OCI-LY7 (cell line): Measurements from ENCODE around the gene FHL1. TPM values are rescaled to one million over a fixed set of nuclear protein-coding genes. Genes with fewer than 3 reads are reported as not detected.

Experiments used
- BruUV-seq: library from RNA; stranded (reverse); fragments of 400-500 nt; replicated peaks from 2 replicates; lab custom pipeline; 2021; lab: Mats Ljungman, UMichigan
- CTCF ChIA-PET: fragments of 300-600 bp; sonication (Branson Sonifier 250); formaldehyde crosslinking; loops from one replicate; lab custom pipeline; 2022; ENCODE audit warnings: antibody characterized with exemption; ENCODE audit not compliant: unreplicated experiment; lab: Charles Lee
- POLR2A ChIA-PET: fragments of 300-600 bp; sonication (Branson Sonifier 250); formaldehyde crosslinking; loops from one replicate; lab custom pipeline; 2022; ENCODE audit warnings: antibody characterized with exemption; lab: Charles Lee
- DNase-seq: peaks from one replicate; pipeline ENCODE4 v3.0.0-alpha.2; 2015; ENCODE audit warnings: low spot score
- H2AFZ ChIP-seq: fragments of 200-600 bp; sonication (generic), shearing (Covaris generic); 2 replicates; pipeline ENCODE4 v1.6.1; 2014; ENCODE audit warnings: mild to moderate bottlenecking, antibody characterized with exemption, low read length, moderate library complexity
- H3K27ac ChIP-seq: fragments of 200-600 bp; sonication (generic); 2 replicates; pipeline ENCODE4 v1.5.1; 2014; ENCODE audit warnings: mixed run types, low read depth, mild to moderate bottlenecking, moderate library complexity, low read length, inconsistent platforms; ENCODE audit not compliant: poor library complexity, severe bottlenecking
- H3K36me3 ChIP-seq: fragments of 200-600 bp; sonication (generic); 2 replicates; pipeline ENCODE4 v1.6.1; 2014; ENCODE audit warnings: mild to moderate bottlenecking, antibody characterized with exemption, low read length, moderate library complexity, mixed read lengths; ENCODE audit not compliant: insufficient read depth
- H3K4me1 ChIP-seq: fragments of 200-600 bp; sonication (generic); 2 replicates; pipeline ENCODE4 v1.5.1; 2014; ENCODE audit warnings: mild to moderate bottlenecking, low read length; ENCODE audit not compliant: insufficient read depth, poor library complexity, severe bottlenecking
- H3K4me2 ChIP-seq: fragments of 200-600 bp; sonication (generic); 2 replicates; pipeline ENCODE4 v1.6.1; 2014; ENCODE audit warnings: mild to moderate bottlenecking, low read length
- H3K4me3 ChIP-seq: fragments of 200-600 bp; sonication (generic); 2 replicates; pipeline ENCODE4 v1.5.1; 2014; ENCODE audit warnings: mild to moderate bottlenecking, low read depth, low read length; ENCODE audit not compliant: poor library complexity, severe bottlenecking
- H3K79me2 ChIP-seq: fragments of 200-600 bp; sonication (generic); 2 replicates; pipeline ENCODE4 v1.6.1; 2016; ENCODE audit warnings: low read depth, mild to moderate bottlenecking, low read length, moderate library complexity, mixed read lengths; ENCODE audit not compliant: insufficient read depth
- H3K9me2 ChIP-seq: fragments of 200-600 bp; sonication (generic); 2 replicates; pipeline ENCODE4 v1.6.1; 2016; ENCODE audit warnings: mild to moderate bottlenecking, low read length, mixed read lengths; ENCODE audit not compliant: insufficient read depth
- H3K9me3 ChIP-seq: fragments of 200-600 bp; sonication (generic); 2 replicates; pipeline ENCODE4 v1.6.1; 2014; ENCODE audit warnings: mild to moderate bottlenecking, mixed run types, low read length, mixed read lengths
- H4K20me1 ChIP-seq: fragments of 200-600 bp; sonication (generic); 2 replicates; pipeline ENCODE4 v1.6.1; 2014; ENCODE audit warnings: mild to moderate bottlenecking, antibody characterized with exemption, low read length, moderate library complexity, mixed read lengths; ENCODE audit not compliant: insufficient read depth
- CTCF ChIP-seq: fragments of 200-600 bp; sonication (generic); conservative IDR thresholded peaks from 2 replicates; pipeline ENCODE4 v1.5.1; 2014; ENCODE audit warnings: mild to moderate bottlenecking, antibody characterized with exemption, low read length, moderate library complexity, mixed read lengths
- EZH2phosphoT487 ChIP-seq: fragments of 200-600 bp; sonication (generic); IDR thresholded peaks from 2 replicates; pipeline ENCODE4 v1.6.1; 2018; ENCODE audit warnings: low read depth, borderline replicate concordance, mild to moderate bottlenecking, mixed run types, antibody characterized with exemption, low read length, moderate library complexity, mixed read lengths
- intact Hi-C: fragments of 100-400 bp; cut with micrococcal nuclease; formaldehyde crosslinking; loops from one replicate; pipeline ENCODE4 v1.10.0; 2022; ENCODE audit not compliant: unreplicated experiment
- total RNA-seq, 2 experiments: library from RNA; depleted of rRNA in 1 of 2; stranded (reverse); fragments of >200 nt in 1 of 2; shearing (Covaris generic) in 1 of 2; gene quantifications; 2 replicates each; pipeline ENCODE4 v1.2.3, GENCODE V29; 2014 to 2022

FHL1 gene
- total RNA-seq, 2 experiments from 2014 or later, result 1.4 TPM; not detected in 1

- Histone ChIP-seq H3K79me2 (no peaks in the 10 kb centered on the region), H3K9me2 (no peaks in the 10 kb centered on the region), H3K4me1 (no peaks in the 10 kb centered on the region), H4K20me1 (no peaks in the 10 kb centered on the region), H2AFZ (no peak overlapping the region), H3K27ac (no peak overlapping the region), H3K4me2 (no peak overlapping the region), H3K4me3 (no peak overlapping the region), H3K9me3 (no peaks in the 10 kb centered on the region), H3K36me3 (no peaks in the 10 kb centered on the region)
- intact Hi-C loops, result no loop called here
- CTCF ChIA-PET, result no interaction called here
- BruUV-seq, result no TSS peak
- POLR2A ChIA-PET, result interaction anchor here (0.6 kb wide), 1 partner anchor 12 kb away, joined by 3 read pairs; no protein-coding TSS in a partner anchor
- TF ChIP-seq CTCF (no peak), EZH2phosphoT487 (no peak)
- no peak for DNase-seq
Observed at GRCh38 chrX:136126872-136127406, 20.4 kb upstream of the FHL1 start.

- Histone ChIP-seq H3K4me2 (no peak overlapping the region), H4K20me1 (no peaks in the 10 kb centered on the region), H3K4me3 (no peak overlapping the region), H3K9me3 (no peaks in the 10 kb centered on the region), H3K9me2 (no peaks in the 10 kb centered on the region), H3K4me1 (no peaks in the 10 kb centered on the region), H2AFZ (no peak overlapping the region), H3K27ac (no peak overlapping the region), H3K79me2 (no peaks in the 10 kb centered on the region), H3K36me3 (no peaks in the 10 kb centered on the region)
- BruUV-seq, result no TSS peak
- intact Hi-C loops, result no loop called here
- TF ChIP-seq EZH2phosphoT487, result no peak
- no peak for TF ChIP-seq CTCF
- POLR2A ChIA-PET, result no interaction called here
- CTCF ChIA-PET, result no interaction called here
- DNase-seq, result no peak
Observed at GRCh38 chrX:136128743-136129142, 18.6 kb upstream of the FHL1 start.
